Liver (tissue), 9 donors: ENCODE measurements around the gene POLR1H. TPM values are rescaled to one million over a fixed set of nuclear protein-coding genes. Genes with fewer than 3 reads are reported as not detected.
"Not testable (repeated sequence)": the region's sequence is repeated elsewhere in the genome, so short reads cannot be mapped to it uniquely, and the experiment has no call there.

ENCODE experiments used
- DNase-seq: peaks from one replicate; pipeline ENCODE4 v3.0.0-alpha.2; 2017; ENCODE audit warnings: low spot score
- H3K27ac ChIP-seq, 2 donors: one replicate each; pipeline ENCODE4 v1.7.0; 2013; ENCODE audit warnings: inconsistent platforms in 2 of 2, low read length in 2 of 2, control low read depth in 1 of 2, low read depth in 1 of 2, mild to moderate bottlenecking in 1 of 2
- H3K27me3 ChIP-seq, 4 donors: one replicate each; pipeline versions ENCODE4 v1.6.1 to v1.7.0; 2013; ENCODE audit warnings: low read length in 3 of 4, inconsistent platforms in 1 of 4, mild to moderate bottlenecking in 1 of 4, moderate library complexity in 1 of 4; ENCODE audit not compliant: control insufficient read depth in 4 of 4, insufficient read depth in 4 of 4
- H3K36me3 ChIP-seq, 4 donors: one replicate each; pipeline versions ENCODE4 v1.6.1 to v1.7.0; 2013; ENCODE audit warnings: low read length in 3 of 4, mild to moderate bottlenecking in 3 of 4, low read depth in 1 of 4, moderate library complexity in 1 of 4; ENCODE audit not compliant: control insufficient read depth in 4 of 4, insufficient read depth in 3 of 4
- H3K4me1 ChIP-seq, 4 donors: one replicate each; pipeline versions ENCODE4 v1.6.1 to v1.7.0; 2013; ENCODE audit warnings: low read length in 3 of 4, mild to moderate bottlenecking in 3 of 4, moderate library complexity in 1 of 4; ENCODE audit not compliant: control insufficient read depth in 4 of 4, insufficient read depth in 4 of 4
- H3K4me3 ChIP-seq, 3 donors: one replicate each; pipeline versions ENCODE4 v1.6.1 to v1.7.0; 2013; ENCODE audit warnings: low read length in 3 of 3, control low read depth in 1 of 3, low read depth in 1 of 3, mild to moderate bottlenecking in 1 of 3
- H3K9ac ChIP-seq, 2 donors: one replicate each; pipeline ENCODE4 v1.7.0; 2013; ENCODE audit warnings: low read length in 2 of 2, mild to moderate bottlenecking in 2 of 2, moderate library complexity in 2 of 2, control low read depth in 1 of 2, low read depth in 1 of 2
- H3K9me3 ChIP-seq, 4 donors: one replicate each; pipeline versions ENCODE4 v1.6.1 to v1.7.0; 2013; ENCODE audit warnings: low read length in 3 of 4; ENCODE audit not compliant: control insufficient read depth in 4 of 4
- EGR1 ChIP-seq, 2 donors: IDR thresholded peaks; 2 replicates each; pipeline ENCODE4 v1.6.1; 2016 to 2018; ENCODE audit warnings: antibody characterized with exemption in 2 of 2, low read depth in 2 of 2
- FOXA1 ChIP-seq: IDR thresholded peaks from 2 replicates; pipeline ENCODE4 v1.6.1; 2016; ENCODE audit warnings: antibody characterized with exemption
- FOXA2 ChIP-seq: IDR thresholded peaks from 2 replicates; pipeline ENCODE4 v1.6.1; 2016; ENCODE audit warnings: antibody characterized with exemption
- GABPA ChIP-seq, 2 donors: IDR thresholded peaks in 1 of 2; conservative IDR thresholded peaks in 1 of 2; 2 replicates each; pipeline ENCODE4 v1.6.1; 2016; ENCODE audit warnings: antibody characterized with exemption in 2 of 2, mild to moderate bottlenecking in 1 of 2, moderate library complexity in 1 of 2
- HNF4A ChIP-seq, 2 donors: conservative IDR thresholded peaks; 2 replicates each; pipeline ENCODE4 v1.6.1; 2016; ENCODE audit warnings: antibody characterized with exemption in 2 of 2, mild to moderate bottlenecking in 2 of 2
- HNF4G ChIP-seq: IDR thresholded peaks from 2 replicates; pipeline ENCODE4 v1.6.1; 2016; ENCODE audit warnings: antibody characterized with exemption
- JUND ChIP-seq, 2 donors: IDR thresholded peaks; 2 replicates each; pipeline ENCODE4 v1.6.1; 2016; ENCODE audit warnings: antibody characterized with exemption in 2 of 2
- NR2F2 ChIP-seq: IDR thresholded peaks from 2 replicates; pipeline ENCODE4 v1.6.1; 2016; ENCODE audit warnings: antibody characterized with exemption
- RAD21 ChIP-seq, 2 donors: IDR thresholded peaks; 2 replicates each; pipeline ENCODE4 v1.6.1; 2016; ENCODE audit warnings: antibody characterized with exemption in 2 of 2, mild to moderate bottlenecking in 2 of 2
- RXRA ChIP-seq, 2 donors: IDR thresholded peaks; 2 replicates each; pipeline ENCODE4 v1.6.1; 2017 to 2018; ENCODE audit warnings: antibody characterized with exemption in 2 of 2, mild to moderate bottlenecking in 1 of 2
- SP1 ChIP-seq: IDR thresholded peaks from 2 replicates; pipeline ENCODE4 v1.6.1; 2018; ENCODE audit warnings: antibody characterized with exemption, mild to moderate bottlenecking
- TAF1 ChIP-seq: conservative IDR thresholded peaks from 2 replicates; pipeline ENCODE4 v1.6.1; 2016; ENCODE audit warnings: antibody characterized with exemption, mild to moderate bottlenecking
- YY1 ChIP-seq: IDR thresholded peaks from 2 replicates; pipeline ENCODE4 v1.6.1; 2016; ENCODE audit warnings: antibody characterized with exemption, mild to moderate bottlenecking
- WGBS: extraction: QIAGEN DNeasy Blood & Tissue Kit; methylation state at CpG from one replicate; pipeline ENCODE4 v1.1.7; 2013; 5-methylcytosine and 5-hydroxymethylcytosine counted together
- polyA plus RNA-seq, 2 donors: library from polyadenylated mRNA; stranded (reverse) in 1 of 2; unstranded in 1 of 2; fragments of 200-250 nt in 1 of 2; fragments of >200 nt in 1 of 2; fragmentation: Nextera tagmentation in 1 of 2; extraction: Ambion mirVana in 1 of 2; gene quantifications; one replicate each; pipeline versions ENCODE4 v1.2.1 to v1.2.3, GENCODE V29; 2013 to 2015
- total RNA-seq, 2 donors: library from RNA; depleted of rRNA; stranded (reverse); fragments of >200 nt; gene quantifications; one replicate each; pipeline ENCODE4 v1.2.3, GENCODE V29; 2014
- TF ChIP-seq, protein P1 (sequence below): IDR thresholded peaks from 2 replicates; pipeline ENCODE4 v1.6.1; 2016; ENCODE audit warnings: antibody characterized with exemption
- TF ChIP-seq, protein P2 (sequence below): IDR thresholded peaks from 2 replicates; pipeline ENCODE4 v1.6.1; 2016; ENCODE audit warnings: antibody characterized with exemption
- TF ChIP-seq, protein P3 (sequence below): IDR thresholded peaks from 2 replicates; pipeline ENCODE4 v1.6.1; 2016; ENCODE audit warnings: antibody characterized with exemption
- TF ChIP-seq, protein P4 (sequence below): fragments of 150-350 bp; IDR thresholded peaks from 2 replicates; pipeline ENCODE4 v1.5.1; 2017; ENCODE audit warnings: improper control_type of control experiment, low read depth, low read length; ENCODE audit not compliant: missing input control
- TF ChIP-seq, protein P5 (sequence below): IDR thresholded peaks from 2 replicates; pipeline ENCODE4 v1.6.1; 2016; ENCODE audit warnings: antibody characterized with exemption, mild to moderate bottlenecking
- donor health status: healthy.
- donor health status: healthy.
- donor health status: healthy.
- donor health status: healthy.
- donor health status: healthy.

POLR1H gene
- total and polyA plus RNA-seq, 4 donors: 7.0 to 27.5 (median 16.8) TPM

DNA sequence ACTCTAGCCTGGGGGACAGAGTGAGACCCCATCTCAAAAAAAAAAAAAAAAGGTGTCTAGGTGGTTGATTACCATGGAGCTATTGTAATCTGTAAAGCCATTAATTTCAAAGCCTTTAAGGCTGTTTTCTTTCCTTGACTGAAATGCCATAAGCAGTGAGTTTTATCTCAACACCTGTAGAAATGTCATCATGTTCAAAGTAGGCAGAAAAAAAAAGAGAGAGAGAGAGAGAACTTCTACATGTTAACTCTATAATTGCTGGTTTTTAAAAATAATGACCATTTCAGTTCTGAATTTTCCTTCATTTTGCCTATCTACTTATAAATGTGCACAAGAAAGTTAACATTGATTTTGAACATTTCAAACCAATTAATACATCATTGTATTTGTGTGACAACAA is 29.7 kb upstream of the POLR1H start:
- Histone ChIP-seq H3K4me1 (peaks cover 0 to 5% (median 2%) of the 10 kb centered on the region in 4 donors), H3K27ac (no peak overlapping the region), H3K9me3 (no peaks in the 10 kb centered on the region), H3K36me3 (peaks cover 0 to 3% (median 0%) of the 10 kb centered on the region in 4 donors), H3K4me3 (no peak overlapping the region), H3K27me3 (no peaks in the 10 kb centered on the region), H3K9ac (no peak overlapping the region)
- TF ChIP-seq TAF1 (no peak), RAD21 (IDR thresholded peaks at IDR 0.05) (no peak), HNF4G (no peak), RXRA (IDR thresholded peaks at IDR 0.05) (no peak), SP1 (no peak), JUND (IDR thresholded peaks at IDR 0.05) (no peak), FOXA1 (no peak), NR2F2 (no peak), EGR1 (IDR thresholded peaks at IDR 0.05; ENCODE audit: low read depth in 2 of 2) (no peak), GABPA (IDR thresholded peaks at IDR 0.05 in 1 of 2, conservative IDR thresholded peaks at IDR 0.05 in 1 of 2) (no peak), FOXA2 (no peak)
- TF ChIP-seq, protein P1, sequence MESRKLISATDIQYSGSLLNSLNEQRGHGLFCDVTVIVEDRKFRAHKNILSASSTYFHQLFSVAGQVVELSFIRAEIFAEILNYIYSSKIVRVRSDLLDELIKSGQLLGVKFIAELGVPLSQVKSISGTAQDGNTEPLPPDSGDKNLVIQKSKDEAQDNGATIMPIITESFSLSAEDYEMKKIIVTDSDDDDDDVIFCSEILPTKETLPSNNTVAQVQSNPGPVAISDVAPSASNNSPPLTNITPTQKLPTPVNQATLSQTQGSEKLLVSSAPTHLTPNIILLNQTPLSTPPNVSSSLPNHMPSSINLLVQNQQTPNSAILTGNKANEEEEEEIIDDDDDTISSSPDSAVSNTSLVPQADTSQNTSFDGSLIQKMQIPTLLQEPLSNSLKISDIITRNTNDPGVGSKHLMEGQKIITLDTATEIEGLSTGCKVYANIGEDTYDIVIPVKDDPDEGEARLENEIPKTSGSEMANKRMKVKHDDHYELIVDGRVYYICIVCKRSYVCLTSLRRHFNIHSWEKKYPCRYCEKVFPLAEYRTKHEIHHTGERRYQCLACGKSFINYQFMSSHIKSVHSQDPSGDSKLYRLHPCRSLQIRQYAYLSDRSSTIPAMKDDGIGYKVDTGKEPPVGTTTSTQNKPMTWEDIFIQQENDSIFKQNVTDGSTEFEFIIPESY: no peak
- TF ChIP-seq, protein P2, sequence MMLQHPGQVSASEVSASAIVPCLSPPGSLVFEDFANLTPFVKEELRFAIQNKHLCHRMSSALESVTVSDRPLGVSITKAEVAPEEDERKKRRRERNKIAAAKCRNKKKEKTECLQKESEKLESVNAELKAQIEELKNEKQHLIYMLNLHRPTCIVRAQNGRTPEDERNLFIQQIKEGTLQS: no peak
- DNase-seq: no peak

DNA sequence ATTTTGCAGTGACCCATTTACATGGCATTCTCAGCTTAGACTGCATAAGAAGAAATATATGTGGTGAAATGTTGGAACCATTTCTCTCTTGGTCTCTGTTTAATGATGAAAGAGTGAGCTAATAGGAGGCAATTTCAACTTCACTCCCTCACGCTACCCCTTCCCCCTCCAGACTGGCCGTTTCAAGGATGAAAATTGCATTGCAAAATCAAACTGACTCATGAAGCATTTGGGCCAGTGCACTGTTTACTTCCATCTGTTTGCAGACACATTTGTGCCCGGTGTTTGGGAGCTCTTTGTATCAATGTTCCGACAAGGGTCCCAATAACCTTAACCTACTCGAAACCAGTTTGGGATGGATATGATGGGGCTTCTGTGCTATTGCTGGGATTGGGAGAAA is 27.6 kb upstream of the POLR1H start:
- not testable (repeated sequence) for H3K9ac ChIP-seq, H3K9me3 ChIP-seq, H3K27me3 ChIP-seq, H3K4me1 ChIP-seq, H3K4me3 ChIP-seq, H3K36me3 ChIP-seq, DNase-seq, H3K27ac ChIP-seq
- WGBS: 41% methylated on average over 5 of the region's 5 CpGs
- TF ChIP-seq, protein P2: peak; percentile 93
- TF ChIP-seq HNF4G: peak; percentile 16
- TF ChIP-seq FOXA1: peak; percentile 24
- TF ChIP-seq JUND (IDR thresholded peaks at IDR 0.05): peak; percentile 93 to 96
- TF ChIP-seq RAD21 (IDR thresholded peaks at IDR 0.05): peak; percentile 9 to 37
- peak in 1 of 2 donors; percentile 44 for TF ChIP-seq GABPA (IDR thresholded peaks at IDR 0.05 in 1 of 2, conservative IDR thresholded peaks at IDR 0.05 in 1 of 2)
- TF ChIP-seq RXRA (IDR thresholded peaks at IDR 0.05): peak in 1 of 2 donors; percentile 61
- peak; percentile 73 for TF ChIP-seq SP1
- TF ChIP-seq, protein P3, sequence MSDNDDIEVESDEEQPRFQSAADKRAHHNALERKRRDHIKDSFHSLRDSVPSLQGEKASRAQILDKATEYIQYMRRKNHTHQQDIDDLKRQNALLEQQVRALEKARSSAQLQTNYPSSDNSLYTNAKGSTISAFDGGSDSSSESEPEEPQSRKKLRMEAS: peak; percentile 56
- peak; percentile 50 for TF ChIP-seq YY1
- peak; percentile 65 for TF ChIP-seq FOXA2
- peak; percentile 65 for TF ChIP-seq HNF4A (conservative IDR thresholded peaks at IDR 0.05)

DNA sequence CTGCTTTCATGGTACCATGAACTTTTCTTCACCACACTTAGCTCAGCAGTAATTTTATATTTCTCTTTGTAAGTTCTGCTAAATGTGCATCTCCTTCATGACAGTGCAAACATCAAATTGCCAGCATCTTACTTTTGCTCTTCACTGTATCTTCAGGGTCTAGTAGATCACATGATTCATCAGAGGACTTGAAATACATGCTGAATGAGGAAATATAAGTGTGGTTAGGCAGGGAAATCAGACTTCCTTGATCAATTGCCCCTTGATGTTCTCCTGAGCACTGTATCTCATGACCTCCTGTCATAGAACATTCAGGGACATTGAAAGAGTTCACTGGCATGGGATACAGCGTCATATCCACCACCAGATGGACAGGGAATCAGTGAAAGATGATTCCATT is 25.3 kb upstream of the POLR1H start:
- Histone ChIP-seq H3K27ac (no peak overlapping the region), H3K4me1 (peaks cover 0 to 5% (median 2%) of the 10 kb centered on the region in 4 donors), H3K4me3 (no peak overlapping the region), H3K9ac (no peak overlapping the region), H3K9me3 (no peaks in the 10 kb centered on the region), H3K36me3 (peaks cover 0 to 3% (median 0%) of the 10 kb centered on the region in 4 donors), H3K27me3 (no peaks in the 10 kb centered on the region)
- WGBS: 96% methylated on average over 1 of the region's 1 CpG
- no peak for DNase-seq
- TF ChIP-seq GABPA (IDR thresholded peaks at IDR 0.05 in 1 of 2, conservative IDR thresholded peaks at IDR 0.05 in 1 of 2) (no peak), NR2F2 (no peak), RAD21 (IDR thresholded peaks at IDR 0.05) (no peak), HNF4G (no peak), SP1 (no peak), TAF1 (no peak), JUND (IDR thresholded peaks at IDR 0.05) (no peak), HNF4A (conservative IDR thresholded peaks at IDR 0.05) (no peak), FOXA1 (no peak)
- TF ChIP-seq, protein P4, sequence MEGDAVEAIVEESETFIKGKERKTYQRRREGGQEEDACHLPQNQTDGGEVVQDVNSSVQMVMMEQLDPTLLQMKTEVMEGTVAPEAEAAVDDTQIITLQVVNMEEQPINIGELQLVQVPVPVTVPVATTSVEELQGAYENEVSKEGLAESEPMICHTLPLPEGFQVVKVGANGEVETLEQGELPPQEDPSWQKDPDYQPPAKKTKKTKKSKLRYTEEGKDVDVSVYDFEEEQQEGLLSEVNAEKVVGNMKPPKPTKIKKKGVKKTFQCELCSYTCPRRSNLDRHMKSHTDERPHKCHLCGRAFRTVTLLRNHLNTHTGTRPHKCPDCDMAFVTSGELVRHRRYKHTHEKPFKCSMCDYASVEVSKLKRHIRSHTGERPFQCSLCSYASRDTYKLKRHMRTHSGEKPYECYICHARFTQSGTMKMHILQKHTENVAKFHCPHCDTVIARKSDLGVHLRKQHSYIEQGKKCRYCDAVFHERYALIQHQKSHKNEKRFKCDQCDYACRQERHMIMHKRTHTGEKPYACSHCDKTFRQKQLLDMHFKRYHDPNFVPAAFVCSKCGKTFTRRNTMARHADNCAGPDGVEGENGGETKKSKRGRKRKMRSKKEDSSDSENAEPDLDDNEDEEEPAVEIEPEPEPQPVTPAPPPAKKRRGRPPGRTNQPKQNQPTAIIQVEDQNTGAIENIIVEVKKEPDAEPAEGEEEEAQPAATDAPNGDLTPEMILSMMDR: no peak
- TF ChIP-seq, protein P2: no peak
- TF ChIP-seq, protein P5, sequence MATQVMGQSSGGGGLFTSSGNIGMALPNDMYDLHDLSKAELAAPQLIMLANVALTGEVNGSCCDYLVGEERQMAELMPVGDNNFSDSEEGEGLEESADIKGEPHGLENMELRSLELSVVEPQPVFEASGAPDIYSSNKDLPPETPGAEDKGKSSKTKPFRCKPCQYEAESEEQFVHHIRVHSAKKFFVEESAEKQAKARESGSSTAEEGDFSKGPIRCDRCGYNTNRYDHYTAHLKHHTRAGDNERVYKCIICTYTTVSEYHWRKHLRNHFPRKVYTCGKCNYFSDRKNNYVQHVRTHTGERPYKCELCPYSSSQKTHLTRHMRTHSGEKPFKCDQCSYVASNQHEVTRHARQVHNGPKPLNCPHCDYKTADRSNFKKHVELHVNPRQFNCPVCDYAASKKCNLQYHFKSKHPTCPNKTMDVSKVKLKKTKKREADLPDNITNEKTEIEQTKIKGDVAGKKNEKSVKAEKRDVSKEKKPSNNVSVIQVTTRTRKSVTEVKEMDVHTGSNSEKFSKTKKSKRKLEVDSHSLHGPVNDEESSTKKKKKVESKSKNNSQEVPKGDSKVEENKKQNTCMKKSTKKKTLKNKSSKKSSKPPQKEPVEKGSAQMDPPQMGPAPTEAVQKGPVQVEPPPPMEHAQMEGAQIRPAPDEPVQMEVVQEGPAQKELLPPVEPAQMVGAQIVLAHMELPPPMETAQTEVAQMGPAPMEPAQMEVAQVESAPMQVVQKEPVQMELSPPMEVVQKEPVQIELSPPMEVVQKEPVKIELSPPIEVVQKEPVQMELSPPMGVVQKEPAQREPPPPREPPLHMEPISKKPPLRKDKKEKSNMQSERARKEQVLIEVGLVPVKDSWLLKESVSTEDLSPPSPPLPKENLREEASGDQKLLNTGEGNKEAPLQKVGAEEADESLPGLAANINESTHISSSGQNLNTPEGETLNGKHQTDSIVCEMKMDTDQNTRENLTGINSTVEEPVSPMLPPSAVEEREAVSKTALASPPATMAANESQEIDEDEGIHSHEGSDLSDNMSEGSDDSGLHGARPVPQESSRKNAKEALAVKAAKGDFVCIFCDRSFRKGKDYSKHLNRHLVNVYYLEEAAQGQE: no peak
